GM18517 (cell line): Measurements from ENCODE around the gene CTSG.
"Not testable (repeated sequence)": the region's sequence is repeated elsewhere in the genome, so short reads cannot be mapped to it uniquely, and the experiment has no call there.

Source experiments
- ATAC-seq: cut with Tn5 transposase; IDR thresholded peaks from one replicate; pipeline ENCODE4 v1.9.1; 2021; ENCODE audit warnings: mild to moderate bottlenecking, moderate library complexity; ENCODE audit not compliant: unreplicated experiment

The CTSG gene

GRCh38 chr14:24549064-24549463 lies 27.0 kb downstream of the CTSG start:
- not testable (repeated sequence) for ATAC-seq

- no peak for ATAC-seq
Measured at GRCh38 chr14:24542346-24542936, 33.6 kb downstream of the CTSG start.

GRCh38 chr14:24535737-24536136 lies 40.3 kb downstream of the CTSG start:
- ATAC-seq = no peak

- no peak for ATAC-seq
Measured at GRCh38 chr14:24534286-24534685, 41.8 kb downstream of the CTSG start.

- ATAC-seq = not testable (repeated sequence)
Measured at GRCh38 chr14:24525877-24526620, 50.0 kb downstream of the CTSG start.
